Adrenal gland (tissue), 5 donors: Measurements from ENCODE around the gene SRGAP3.

Experiments used
- CTCF ChIP-seq, 6 experiments: fragments of 450-650 bp in 4 of 6; fragments of 200-600 bp in 2 of 6; sonication (generic) in 1 of 6; IDR thresholded peaks; 1 replicate in 5 of 6; 2 replicates in 1 of 6; pipeline versions ENCODE4 v1.5.1 to v1.8.0; 2016 to 2021; ENCODE audit warnings: antibody characterized with exemption in 6 of 6, mild to moderate bottlenecking in 2 of 6, moderate library complexity in 1 of 6
- POLR2A ChIP-seq, 2 donors: fragments of 450-650 bp; IDR thresholded peaks; one replicate each; pipeline ENCODE4 v1.6.1; 2017; ENCODE audit warnings: antibody characterized with exemption in 2 of 2, mild to moderate bottlenecking in 2 of 2, moderate library complexity in 1 of 2
- donor health status: DM: no; HTN: no; CAD: no.

- TF ChIP-seq CTCF (IDR thresholded peaks at IDR 0.05): no peak
- TF ChIP-seq POLR2A (IDR thresholded peaks at IDR 0.05): no peak
These were observed 68.7 kb downstream of the SRGAP3 start for GRCh38 chr3:9180764-9181117.
